GM12878 (cell line): Measurements from ENCODE around the gene CDH5. TPM values are rescaled to one million over a fixed set of nuclear protein-coding genes. Genes with fewer than 3 reads are reported as not detected.

Experiments used
- ATAC-seq: fragments of 200-7000 bp; cut with Tn5 transposase; 3 replicates; pipeline ENCODE4 v1.9.1; 2020; ENCODE audit warnings: mild to moderate bottlenecking, moderate library complexity
- BruUV-seq: library from RNA; stranded (reverse); fragments of 400-500 nt; replicated peaks from 2 replicates; lab custom pipeline; 2021; lab: Mats Ljungman, UMichigan
- CTCF ChIA-PET: fragments of 300-600 bp; sonication (Branson Sonifier 250); formaldehyde crosslinking; extraction: SDS; loops from one replicate; lab custom pipeline; 2021; ENCODE audit warnings: inconsistent platforms; lab: Yijun Ruan, JAX
- POLR2A ChIA-PET: fragments of 350-600 bp; formaldehyde crosslinking; extraction: SDS; loops from one replicate; lab custom pipeline; 2021; ENCODE audit warnings: inconsistent platforms; lab: Charles Lee
- RAD21 ChIA-PET: fragments of 300-600 bp; sonication (Branson Sonifier 250); formaldehyde crosslinking; loops from one replicate; lab custom pipeline; 2023; ENCODE audit warnings: antibody characterized with exemption; ENCODE audit not compliant: unreplicated experiment; lab: Charles Lee
- SMC1A ChIA-PET: fragments of 300-600 bp; sonication (Branson Sonifier 250); formaldehyde crosslinking; loops from one replicate; lab custom pipeline; 2023; ENCODE audit not compliant: unreplicated experiment, uncharacterized antibody; lab: Charles Lee
- DNase-seq: peaks from one replicate; pipeline ENCODE4 v3.0.0-alpha.2; 2011; ENCODE audit warnings: low read depth, low spot score
- FAIRE-seq: peaks from 3 replicates; lab custom pipeline; 2011; peaks lifted over from hg19 to GRCh38; lab: Jason Lieb, UNC
- H2AFZ ChIP-seq: 2 replicates; pipeline ENCODE4 v1.6.0; 2011; ENCODE audit warnings: low read depth, low read length, control low read depth; ENCODE audit not compliant: control insufficient read depth
- H3K27ac ChIP-seq: 2 replicates; pipeline ENCODE4 v1.5.1; 2011; ENCODE audit warnings: control low read depth; ENCODE audit not compliant: control insufficient read depth, insufficient read depth
- H3K27me3 ChIP-seq, 2 experiments: replicated peaks in 1 of 2; 2 replicates each; pipeline versions ENCODE4 v1.6.0 to v1.6.1; 2011; ENCODE audit warnings: low read length in 1 of 2; ENCODE audit not compliant: control insufficient read depth in 2 of 2, insufficient read depth in 2 of 2
- H3K36me3 ChIP-seq, 2 experiments: 2 replicates each; pipeline ENCODE4 v1.5.1; 2011; ENCODE audit warnings: low read length in 1 of 2; ENCODE audit not compliant: control insufficient read depth in 2 of 2, insufficient read depth in 2 of 2
- H3K4me1 ChIP-seq: 2 replicates; pipeline ENCODE4 v1.6.1; 2011; ENCODE audit warnings: mild to moderate bottlenecking, low read length, moderate library complexity, mixed read lengths; ENCODE audit not compliant: control insufficient read depth, insufficient read depth
- H3K4me2 ChIP-seq: 2 replicates; pipeline ENCODE4 v1.6.0; 2011; ENCODE audit warnings: control low read depth; ENCODE audit not compliant: control insufficient read depth, insufficient read depth
- H3K4me3 ChIP-seq: fragments of 200-600 bp; sonication (generic); 2 replicates; pipeline ENCODE4 v1.5.1; 2016
- H3K79me2 ChIP-seq: 2 replicates; pipeline ENCODE4 v1.6.0; 2011; ENCODE audit warnings: low read length; ENCODE audit not compliant: control insufficient read depth, insufficient read depth
- H3K9ac ChIP-seq: 2 replicates; pipeline ENCODE4 v1.8.0; 2011; ENCODE audit warnings: low read length, control low read depth, mixed read lengths; ENCODE audit not compliant: control insufficient read depth, insufficient read depth
- H3K9me3 ChIP-seq: replicated peaks from 3 replicates; pipeline ENCODE4 v1.5.1; 2011; ENCODE audit warnings: mild to moderate bottlenecking, low read length; ENCODE audit not compliant: control insufficient read depth, insufficient read depth
- H4K20me1 ChIP-seq: 2 replicates; pipeline ENCODE4 v1.6.0; 2011; ENCODE audit not compliant: control insufficient read depth, insufficient read depth
- DPF2 ChIP-seq: fragments of 450-650 bp; IDR thresholded peaks from 2 replicates; pipeline ENCODE4 v1.6.1; 2017; ENCODE audit warnings: mild to moderate bottlenecking
- MYC ChIP-seq: IDR thresholded peaks from 2 replicates; pipeline ENCODE4 v1.6.1; 2011; ENCODE audit warnings: mild to moderate bottlenecking, low read length, moderate library complexity, inconsistent platforms; ENCODE audit not compliant: insufficient read depth, insufficient replicate concordance, insufficient read length, severe bottlenecking
- PAX5 ChIP-seq: IDR thresholded peaks from 2 replicates; pipeline ENCODE4 v1.6.1; 2011; ENCODE audit warnings: low read depth, low read length, borderline replicate concordance
- SMARCA5 ChIP-seq: fragments of 450-650 bp; IDR thresholded peaks from 2 replicates; pipeline ENCODE4 v1.6.1; 2017; ENCODE audit warnings: mild to moderate bottlenecking
- SPI1 ChIP-seq: IDR thresholded peaks from 2 replicates; pipeline ENCODE4 v1.6.1; 2011; ENCODE audit warnings: low read depth, mild to moderate bottlenecking, low read length, moderate library complexity, borderline replicate concordance; ENCODE audit not compliant: insufficient read depth
- TAF1 ChIP-seq: IDR thresholded peaks from 2 replicates; pipeline ENCODE4 v1.6.1; 2011; ENCODE audit warnings: mild to moderate bottlenecking, low read depth, low read length, borderline replicate concordance
- WGBS: methylation state at CpG from one replicate; pipeline ENCODE4 v1.1.6; 2016; ENCODE audit warnings: low lambda C conversion rate; ENCODE audit not compliant: insufficient replicate concordance, insufficient coverage; ENCODE audit errors: missing lambda C conversion rate; 5-methylcytosine and 5-hydroxymethylcytosine counted together
- in situ Hi-C: fragments of 300-500 bp; cut with MboI; formaldehyde crosslinking; loops from 9 replicates; pipeline ENCODE4 v1.14.3; 2018; ENCODE audit warnings: mixed read lengths
- intact Hi-C: fragments of 100-400 bp; cut with micrococcal nuclease; formaldehyde crosslinking; loops from one replicate; pipeline ENCODE4 v1.14.2; 2022; ENCODE audit not compliant: unreplicated experiment
- polyA plus RNA-seq, 11 experiments: library from polyadenylated mRNA; depleted of rRNA in 4 of 11; unstranded in 6 of 11; stranded (reverse) in 5 of 11; fragments of >200 nt; fragmentation: Nextera tagmentation in 4 of 11; fragmentation: Illumina TruSeq in 1 of 11; extraction: Ambion mirVana in 4 of 11; extraction: Trizol in 1 of 11; gene quantifications; 1 replicate in 1 of 11; 2 replicates in 10 of 11; pipeline versions ENCODE4 v1.2.1 to v1.2.3, GENCODE V29; 2011 to 2016; ENCODE audit warnings: inconsistent platforms in 2 of 11, missing spikeins in 2 of 11, low read depth in 1 of 11
- total RNA-seq, 4 experiments: library from RNA; depleted of rRNA in 3 of 4; stranded (reverse); fragments of >200 nt in 3 of 4; fragmentation: Illumina TruSeq in 1 of 4; extraction: Trizol in 1 of 4; gene quantifications; 2 replicates each; pipeline versions ENCODE4 v1.2.1 to v1.2.3, GENCODE V29; 2013 to 2021
- TF ChIP-seq, protein P1 (sequence below): fragments of 150-350 bp; IDR thresholded peaks from 2 replicates; pipeline ENCODE4 v1.6.1; 2014; ENCODE audit warnings: mild to moderate bottlenecking, low read depth, low read length
- TF ChIP-seq, protein P2 (sequence below): fragments of 450-650 bp; IDR thresholded peaks from 2 replicates; pipeline ENCODE4 v1.6.1; 2014; ENCODE audit warnings: mild to moderate bottlenecking
- TF ChIP-seq, protein P3 (sequence below): fragments of 450-650 bp; IDR thresholded peaks from 2 replicates; pipeline ENCODE4 v1.6.1; 2018; ENCODE audit warnings: mild to moderate bottlenecking, low read depth, moderate library complexity; ENCODE audit not compliant: partially characterized antibody
- TF ChIP-seq, protein P4 (sequence below): fragments of 450-650 bp; IDR thresholded peaks from 2 replicates; pipeline ENCODE4 v1.6.1; 2017; ENCODE audit warnings: mild to moderate bottlenecking, moderate library complexity

CDH5 gene
- total and polyA plus RNA-seq, 10 of the 15 experiments (the other 5 are each of a cell fraction or from before 2014, with no cell fraction given) = not detected

DNA sequence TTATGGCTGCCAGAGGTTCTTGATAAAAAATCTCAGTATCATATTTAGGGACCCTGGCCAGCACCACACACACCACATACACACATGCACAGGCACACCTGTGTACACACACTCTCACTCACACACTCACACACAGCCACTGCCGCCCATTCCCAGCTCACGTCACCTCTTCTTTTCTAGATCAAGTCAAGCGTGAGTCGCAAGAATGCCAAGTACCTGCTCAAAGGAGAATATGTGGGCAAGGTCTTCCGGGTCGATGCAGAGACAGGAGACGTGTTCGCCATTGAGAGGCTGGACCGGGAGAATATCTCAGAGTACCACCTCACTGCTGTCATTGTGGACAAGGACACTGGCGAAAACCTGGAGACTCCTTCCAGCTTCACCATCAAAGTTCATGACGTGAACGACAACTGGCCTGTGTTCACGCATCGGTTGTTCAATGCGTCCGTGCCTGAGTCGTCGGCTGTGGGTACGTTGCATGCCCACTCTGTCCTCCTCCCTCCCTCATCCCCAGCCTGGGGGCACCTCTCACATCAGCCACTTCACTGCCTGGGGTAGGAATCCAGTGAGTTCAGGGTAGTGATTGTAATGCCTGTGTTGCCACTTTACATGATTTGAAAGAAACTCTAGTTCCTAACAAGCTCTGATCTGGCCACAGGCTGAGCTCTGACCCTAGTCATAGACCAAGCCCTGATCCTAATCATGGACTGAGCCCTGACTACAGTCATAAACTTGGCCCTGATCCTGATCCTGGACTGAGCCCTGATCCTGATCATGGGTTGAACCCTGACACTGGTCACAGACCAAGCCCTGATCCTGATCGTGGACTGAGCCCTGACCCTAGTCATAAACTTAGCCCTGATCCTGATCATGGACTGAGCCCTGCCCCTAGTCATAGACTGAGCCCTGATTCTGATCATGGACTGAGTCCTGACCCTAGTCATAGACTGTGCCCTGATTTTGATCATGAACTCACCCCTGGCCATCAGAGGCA lies 20.4 kb downstream of the CDH5 start:
- Histone ChIP-seq H3K79me2 (no peaks in the 10 kb centered on the region), H3K27me3 (no peaks in the 10 kb centered on the region; a peak in 1 of 4 replicates), H3K4me1 (no peaks in the 10 kb centered on the region), H2AFZ (no peak overlapping the region), H3K4me3 (no peak overlapping the region), H3K9me3 (no peaks in the 10 kb centered on the region), H3K27ac (no peak overlapping the region), H4K20me1 (no peaks in the 10 kb centered on the region), H3K4me2 (no peak overlapping the region), H3K36me3 (no peaks in the 10 kb centered on the region), H3K9ac (no peak overlapping the region)
- TF ChIP-seq, protein P1, sequence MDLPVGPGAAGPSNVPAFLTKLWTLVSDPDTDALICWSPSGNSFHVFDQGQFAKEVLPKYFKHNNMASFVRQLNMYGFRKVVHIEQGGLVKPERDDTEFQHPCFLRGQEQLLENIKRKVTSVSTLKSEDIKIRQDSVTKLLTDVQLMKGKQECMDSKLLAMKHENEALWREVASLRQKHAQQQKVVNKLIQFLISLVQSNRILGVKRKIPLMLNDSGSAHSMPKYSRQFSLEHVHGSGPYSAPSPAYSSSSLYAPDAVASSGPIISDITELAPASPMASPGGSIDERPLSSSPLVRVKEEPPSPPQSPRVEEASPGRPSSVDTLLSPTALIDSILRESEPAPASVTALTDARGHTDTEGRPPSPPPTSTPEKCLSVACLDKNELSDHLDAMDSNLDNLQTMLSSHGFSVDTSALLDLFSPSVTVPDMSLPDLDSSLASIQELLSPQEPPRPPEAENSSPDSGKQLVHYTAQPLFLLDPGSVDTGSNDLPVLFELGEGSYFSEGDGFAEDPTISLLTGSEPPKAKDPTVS = no peak
- TF ChIP-seq PAX5 (no peak), DPF2 (no peak), TAF1 (no peak), MYC (no peak), SPI1 (no peak), SMARCA5 (no peak)
- TF ChIP-seq, protein P2, sequence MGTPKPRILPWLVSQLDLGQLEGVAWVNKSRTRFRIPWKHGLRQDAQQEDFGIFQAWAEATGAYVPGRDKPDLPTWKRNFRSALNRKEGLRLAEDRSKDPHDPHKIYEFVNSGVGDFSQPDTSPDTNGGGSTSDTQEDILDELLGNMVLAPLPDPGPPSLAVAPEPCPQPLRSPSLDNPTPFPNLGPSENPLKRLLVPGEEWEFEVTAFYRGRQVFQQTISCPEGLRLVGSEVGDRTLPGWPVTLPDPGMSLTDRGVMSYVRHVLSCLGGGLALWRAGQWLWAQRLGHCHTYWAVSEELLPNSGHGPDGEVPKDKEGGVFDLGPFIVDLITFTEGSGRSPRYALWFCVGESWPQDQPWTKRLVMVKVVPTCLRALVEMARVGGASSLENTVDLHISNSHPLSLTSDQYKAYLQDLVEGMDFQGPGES = no peak
- TF ChIP-seq, protein P3, sequence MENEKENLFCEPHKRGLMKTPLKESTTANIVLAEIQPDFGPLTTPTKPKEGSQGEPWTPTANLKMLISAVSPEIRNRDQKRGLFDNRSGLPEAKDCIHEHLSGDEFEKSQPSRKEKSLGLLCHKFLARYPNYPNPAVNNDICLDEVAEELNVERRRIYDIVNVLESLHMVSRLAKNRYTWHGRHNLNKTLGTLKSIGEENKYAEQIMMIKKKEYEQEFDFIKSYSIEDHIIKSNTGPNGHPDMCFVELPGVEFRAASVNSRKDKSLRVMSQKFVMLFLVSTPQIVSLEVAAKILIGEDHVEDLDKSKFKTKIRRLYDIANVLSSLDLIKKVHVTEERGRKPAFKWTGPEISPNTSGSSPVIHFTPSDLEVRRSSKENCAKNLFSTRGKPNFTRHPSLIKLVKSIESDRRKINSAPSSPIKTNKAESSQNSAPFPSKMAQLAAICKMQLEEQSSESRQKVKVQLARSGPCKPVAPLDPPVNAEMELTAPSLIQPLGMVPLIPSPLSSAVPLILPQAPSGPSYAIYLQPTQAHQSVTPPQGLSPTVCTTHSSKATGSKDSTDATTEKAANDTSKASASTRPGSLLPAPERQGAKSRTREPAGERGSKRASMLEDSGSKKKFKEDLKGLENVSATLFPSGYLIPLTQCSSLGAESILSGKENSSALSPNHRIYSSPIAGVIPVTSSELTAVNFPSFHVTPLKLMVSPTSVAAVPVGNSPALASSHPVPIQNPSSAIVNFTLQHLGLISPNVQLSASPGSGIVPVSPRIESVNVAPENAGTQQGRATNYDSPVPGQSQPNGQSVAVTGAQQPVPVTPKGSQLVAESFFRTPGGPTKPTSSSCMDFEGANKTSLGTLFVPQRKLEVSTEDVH = no peak
- TF ChIP-seq, protein P4, sequence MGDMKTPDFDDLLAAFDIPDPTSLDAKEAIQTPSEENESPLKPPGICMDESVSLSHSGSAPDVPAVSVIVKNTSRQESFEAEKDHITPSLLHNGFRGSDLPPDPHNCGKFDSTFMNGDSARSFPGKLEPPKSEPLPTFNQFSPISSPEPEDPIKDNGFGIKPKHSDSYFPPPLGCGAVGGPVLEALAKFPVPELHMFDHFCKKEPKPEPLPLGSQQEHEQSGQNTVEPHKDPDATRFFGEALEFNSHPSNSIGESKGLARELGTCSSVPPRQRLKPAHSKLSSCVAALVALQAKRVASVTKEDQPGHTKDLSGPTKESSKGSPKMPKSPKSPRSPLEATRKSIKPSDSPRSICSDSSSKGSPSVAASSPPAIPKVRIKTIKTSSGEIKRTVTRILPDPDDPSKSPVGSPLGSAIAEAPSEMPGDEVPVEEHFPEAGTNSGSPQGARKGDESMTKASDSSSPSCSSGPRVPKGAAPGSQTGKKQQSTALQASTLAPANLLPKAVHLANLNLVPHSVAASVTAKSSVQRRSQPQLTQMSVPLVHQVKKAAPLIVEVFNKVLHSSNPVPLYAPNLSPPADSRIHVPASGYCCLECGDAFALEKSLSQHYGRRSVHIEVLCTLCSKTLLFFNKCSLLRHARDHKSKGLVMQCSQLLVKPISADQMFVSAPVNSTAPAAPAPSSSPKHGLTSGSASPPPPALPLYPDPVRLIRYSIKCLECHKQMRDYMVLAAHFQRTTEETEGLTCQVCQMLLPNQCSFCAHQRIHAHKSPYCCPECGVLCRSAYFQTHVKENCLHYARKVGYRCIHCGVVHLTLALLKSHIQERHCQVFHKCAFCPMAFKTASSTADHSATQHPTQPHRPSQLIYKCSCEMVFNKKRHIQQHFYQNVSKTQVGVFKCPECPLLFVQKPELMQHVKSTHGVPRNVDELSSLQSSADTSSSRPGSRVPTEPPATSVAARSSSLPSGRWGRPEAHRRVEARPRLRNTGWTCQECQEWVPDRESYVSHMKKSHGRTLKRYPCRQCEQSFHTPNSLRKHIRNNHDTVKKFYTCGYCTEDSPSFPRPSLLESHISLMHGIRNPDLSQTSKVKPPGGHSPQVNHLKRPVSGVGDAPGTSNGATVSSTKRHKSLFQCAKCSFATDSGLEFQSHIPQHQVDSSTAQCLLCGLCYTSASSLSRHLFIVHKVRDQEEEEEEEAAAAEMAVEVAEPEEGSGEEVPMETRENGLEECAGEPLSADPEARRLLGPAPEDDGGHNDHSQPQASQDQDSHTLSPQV = no peak
- in situ Hi-C loops = no loop called here
- no peak for DNase-seq
- intact Hi-C loops = no loop called here
- no peak for FAIRE-seq
- no peak for ATAC-seq
- CTCF ChIA-PET = no interaction called here
- POLR2A ChIA-PET = no interaction called here
- SMC1A ChIA-PET = no interaction called here
- RAD21 ChIA-PET = no interaction called here
- WGBS = 60% methylated on average over 20 of the region's 20 CpGs
- BruUV-seq = no TSS peak
